Activated T-cell treated with anti-CD3 and anti-CD28 coated beads for 4 hours (primary cell): ENCODE results near the gene DRD4.

Source experiments
- DNase-seq: peaks from one replicate; pipeline ENCODE4 v3.0.0-alpha.2; 2020

DRD4 gene

GRCh38 chr11:610146-610801, 26.8 kb upstream of the DRD4 start:
- no peak for DNase-seq

- DNase-seq: no peak
These were observed 25.8 kb upstream of the DRD4 start for GRCh38 chr11:611001-611996.

GRCh38 chr11:612201-612960, 24.7 kb upstream of the DRD4 start:
- no peak for DNase-seq

- no peak for DNase-seq
These were observed 24.1 kb upstream of the DRD4 start for GRCh38 chr11:612961-613300.

- DNase-seq: peak; percentile 76
These were observed 23.6 kb upstream of the DRD4 start for GRCh38 chr11:613369-613968.

- DNase-seq: no peak
These were observed 22.9 kb upstream of the DRD4 start for GRCh38 chr11:614021-614622.

- DNase-seq: no peak
These were observed 22.2 kb upstream of the DRD4 start for GRCh38 chr11:614623-615503.

DNA sequence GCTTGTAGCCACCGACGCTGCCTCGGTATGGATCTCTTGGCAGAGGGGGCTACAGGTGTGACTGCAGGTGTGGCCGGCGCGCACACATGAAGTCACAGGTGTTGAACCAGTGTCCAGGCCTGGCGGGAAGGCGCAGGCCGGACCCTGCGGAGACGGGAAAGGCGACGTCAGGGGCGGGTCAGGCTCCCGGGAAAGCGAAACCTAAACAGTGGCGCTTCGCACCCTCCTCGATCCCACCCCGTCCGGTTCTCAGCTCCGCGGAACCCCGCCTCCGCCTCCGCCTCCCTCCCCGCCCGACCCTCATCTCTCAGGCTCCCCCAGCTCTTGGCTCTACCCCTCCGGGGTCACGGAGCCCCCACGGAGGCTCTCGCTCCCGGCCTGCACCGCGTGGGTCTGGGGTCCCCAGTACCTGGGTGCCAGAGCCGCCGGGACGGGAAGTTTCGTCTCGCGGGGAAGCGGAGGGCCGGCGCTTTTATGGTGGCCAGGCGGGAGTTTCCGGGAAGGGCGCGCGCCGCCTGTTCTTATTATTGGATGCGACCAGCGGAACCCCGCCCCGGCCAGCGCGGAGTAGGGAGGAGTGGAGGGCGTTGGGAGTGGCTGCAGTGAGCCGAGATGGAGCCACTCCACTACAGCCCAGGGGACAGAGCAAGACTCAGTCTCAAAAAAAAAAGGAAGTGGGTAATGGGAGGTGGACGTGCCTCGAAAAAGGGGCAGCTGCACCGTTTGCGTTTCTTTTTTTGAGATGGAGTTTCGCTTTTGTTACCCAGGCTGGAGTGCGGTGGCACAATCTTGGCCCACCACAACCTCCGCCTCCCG, 21.4 kb upstream of the DRD4 start, which contains the start of gene IRF7:
TSS of gene IRF7 (minus strand) at position 447 of the 816 bp plus-strand sequence. CDS start 586 bp downstream, outside the sequence.
- peak; percentile 66 for DNase-seq

- no peak for DNase-seq
These were observed 20.5 kb upstream of the DRD4 start for GRCh38 chr11:616320-617198.

GRCh38 chr11:617199-617911, 19.7 kb upstream of the DRD4 start:
- no peak for DNase-seq

DNA sequence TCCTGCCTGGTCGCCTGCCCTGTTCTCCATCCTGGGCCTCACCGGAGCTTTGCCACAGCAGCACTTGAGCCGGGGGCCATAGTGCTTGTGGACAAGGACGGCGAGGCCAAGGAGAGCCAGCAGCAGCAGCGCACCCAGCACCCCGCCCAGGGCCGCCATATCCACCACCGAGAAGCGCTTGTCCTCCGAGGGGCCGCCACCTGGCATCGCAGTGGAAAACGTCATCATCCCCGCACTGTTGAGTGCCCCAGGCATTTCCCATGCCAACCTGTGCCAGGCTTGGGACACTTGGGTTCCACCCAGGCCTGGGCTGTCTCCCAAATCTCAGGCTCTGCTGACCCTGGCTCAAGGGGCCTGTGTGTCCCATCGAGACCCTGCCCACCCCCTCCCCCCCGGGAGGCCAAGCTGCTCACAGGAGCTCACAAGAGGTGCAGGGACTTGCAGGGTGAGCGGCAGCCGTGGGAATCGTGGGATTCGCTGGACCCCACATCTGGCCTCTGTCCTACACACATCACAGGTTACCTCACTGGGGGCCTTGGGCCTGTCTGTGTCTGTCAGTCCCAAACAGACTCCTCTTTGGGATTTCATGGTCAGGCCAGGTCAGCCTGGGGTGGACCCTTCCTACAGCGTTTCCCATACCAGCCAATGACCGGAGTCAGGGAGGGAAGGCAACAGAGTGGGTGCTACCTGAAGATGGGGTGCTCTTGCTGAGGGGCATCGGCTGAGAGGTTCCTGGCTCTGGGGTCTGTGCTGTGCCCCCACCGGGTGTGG, 19.0 kb upstream of the DRD4 start:
- DNase-seq: no peak

- no peak for DNase-seq
These were observed 18.0 kb upstream of the DRD4 start for GRCh38 chr11:618856-619627.

DNA sequence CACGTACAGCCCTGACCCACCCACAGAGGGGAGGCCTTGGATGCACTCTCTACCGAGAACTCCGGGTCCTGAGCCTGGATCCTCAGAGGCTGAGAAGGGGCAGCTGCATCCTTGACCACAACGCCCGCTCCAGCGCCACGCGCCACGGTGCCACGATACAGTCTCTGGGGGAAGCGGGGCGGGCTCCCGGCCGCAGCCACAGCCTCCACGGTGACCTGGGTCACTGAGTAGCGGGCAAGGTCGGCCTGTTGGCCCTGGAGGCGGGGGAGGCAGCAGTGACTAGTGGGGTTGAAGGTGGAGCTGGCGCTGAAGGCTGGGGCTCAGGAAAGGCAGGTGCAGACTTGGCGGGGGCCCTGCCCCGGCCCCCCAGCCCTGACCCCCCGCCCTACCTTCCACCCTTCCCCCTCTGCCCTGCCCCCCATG, 17.4 kb upstream of the DRD4 start:
- no peak for DNase-seq

- no peak for DNase-seq
These were observed 16.9 kb upstream of the DRD4 start for GRCh38 chr11:620201-620600.

DNA sequence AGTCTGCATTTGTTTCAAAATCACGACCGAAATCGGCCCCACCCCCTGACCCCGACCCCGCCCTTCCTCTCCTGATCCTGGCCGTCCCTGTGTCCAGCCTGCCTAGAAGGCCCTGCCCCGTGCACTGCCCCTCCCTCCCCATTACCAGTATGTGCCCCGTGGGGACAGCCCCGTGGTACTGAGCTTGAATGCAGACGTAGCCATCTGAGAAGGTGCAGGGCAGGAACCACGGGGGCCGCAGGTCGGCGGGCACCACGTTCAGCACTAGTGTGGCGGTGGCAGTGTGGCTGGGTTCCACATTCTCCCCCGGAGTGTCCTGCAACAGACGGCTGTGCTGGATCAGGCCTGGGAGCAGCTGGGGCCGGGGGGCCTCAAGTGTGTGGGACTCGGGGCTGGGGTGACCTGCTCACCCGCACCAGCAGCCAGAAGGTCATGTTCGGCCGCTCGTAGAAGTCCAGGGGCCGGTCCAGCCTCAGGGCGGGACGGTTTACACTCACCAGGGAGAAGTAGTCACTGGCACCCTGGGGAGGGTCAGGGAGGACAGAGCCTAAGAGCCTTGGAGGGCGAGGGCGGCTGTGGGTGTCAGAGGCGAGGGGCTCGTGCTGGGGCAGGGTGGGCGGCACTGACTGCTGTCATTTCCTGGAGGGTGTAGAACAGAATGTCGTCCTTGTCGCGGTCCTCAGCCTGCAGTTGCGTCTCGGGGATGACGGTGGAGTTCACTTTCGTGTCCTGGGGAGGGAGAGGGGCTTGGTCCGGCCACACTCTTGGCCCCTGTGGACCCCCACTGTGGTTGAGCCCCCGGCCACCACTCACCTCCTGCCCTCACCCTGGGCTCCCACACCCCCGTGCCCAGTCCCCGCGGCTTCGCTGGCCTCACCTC, 15.9 kb upstream of the DRD4 start:
- DNase-seq: no peak

- DNase-seq: no peak
These were observed 15.2 kb upstream of the DRD4 start for GRCh38 chr11:621838-622237.
